SK-N-SH (cell line): ENCODE measurements around the gene IL1R1. TPM values are rescaled to one million over a fixed set of nuclear protein-coding genes. Genes with fewer than 3 reads are reported as not detected.

ENCODE experiments used
- CTCF ChIA-PET: fragments of 300-600, 350-600 bp; formaldehyde crosslinking; extraction: SDS; loops from one replicate; lab custom pipeline; 2021; lab: Yijun Ruan, JAX
- POLR2A ChIA-PET: fragments of 350-600 bp; sonication (Branson Sonifier 250); formaldehyde crosslinking; extraction: SDS; loops from one replicate; lab custom pipeline; 2020; ENCODE audit warnings: antibody characterized with exemption, inconsistent platforms; lab: Yijun Ruan, JAX
- DNase-seq: peaks from one replicate; pipeline ENCODE4 v3.0.0; 2012
- H2AFZ ChIP-seq: fragments of 200-600 bp; sonication (generic); 2 replicates; pipeline ENCODE4 v1.8.1; 2016; ENCODE audit warnings: antibody characterized with exemption, mild to moderate bottlenecking, low read depth
- H3F3A ChIP-seq: fragments of 200-600 bp; sonication (generic); replicated peaks from 2 replicates; pipeline ENCODE3; 2016; ENCODE audit warnings: antibody characterized with exemption, mild to moderate bottlenecking; ENCODE audit not compliant: insufficient read depth
- H3K27ac ChIP-seq, 2 experiments: fragments of 200-500 bp in 1 of 2; fragments of 200-600 bp in 1 of 2; sonication (Bioruptor generic) in 1 of 2; sonication (generic), shearing (Covaris generic) in 1 of 2; 2 replicates each; pipeline versions ENCODE4 v1.5.1 to v1.6.1; 2014 to 2016; ENCODE audit warnings: low read depth in 2 of 2, inconsistent platforms in 1 of 2, low read length in 1 of 2, mild to moderate bottlenecking in 1 of 2, mixed read lengths in 1 of 2
- H3K27me3 ChIP-seq: fragments of 200-600 bp; sonication (generic), shearing (Covaris generic); 2 replicates; pipeline ENCODE4 v1.6.1; 2016; ENCODE audit warnings: mixed run types; ENCODE audit not compliant: insufficient read depth
- H3K36me3 ChIP-seq, 2 experiments: fragments of 200-500 bp in 1 of 2; fragments of 200-600 bp in 1 of 2; sonication (Bioruptor generic) in 1 of 2; sonication (generic) in 1 of 2; replicated peaks in 1 of 2; 2 replicates each; pipeline versions ENCODE3 to v1.5.1; 2014 to 2016; ENCODE audit warnings: low read length in 1 of 2, mild to moderate bottlenecking in 1 of 2; ENCODE audit not compliant: insufficient read depth in 2 of 2, control insufficient read depth in 1 of 2
- H3K4me1 ChIP-seq, 2 experiments: fragments of 200-500 bp in 1 of 2; fragments of 200-600 bp in 1 of 2; sonication (Bioruptor generic) in 1 of 2; sonication (generic), shearing (Covaris generic) in 1 of 2; 2 replicates each; pipeline versions ENCODE4 v1.5.1 to v1.6.1; 2014 to 2016; ENCODE audit warnings: low read depth in 1 of 2, low read length in 1 of 2, mixed run types in 1 of 2; ENCODE audit not compliant: insufficient read depth in 2 of 2, control insufficient read depth in 1 of 2
- H3K4me2 ChIP-seq: fragments of 200-600 bp; sonication (generic), shearing (Covaris generic); 2 replicates; pipeline ENCODE4 v1.6.1; 2017; ENCODE audit warnings: mixed run types
- H3K4me3 ChIP-seq, 2 experiments: fragments of 200-500 bp in 1 of 2; fragments of 200-600 bp in 1 of 2; sonication (Bioruptor generic) in 1 of 2; sonication (generic), shearing (Covaris generic) in 1 of 2; 2 replicates each; pipeline versions ENCODE4 v1.5.1 to v1.8.1; 2014 to 2016; ENCODE audit warnings: low read depth in 2 of 2, inconsistent platforms in 1 of 2, low read length in 1 of 2, mild to moderate bottlenecking in 1 of 2, mixed read lengths in 1 of 2, moderate library complexity in 1 of 2
- H3K79me2 ChIP-seq: fragments of 200-600 bp; sonication (generic); 2 replicates; pipeline ENCODE4 v1.8.1; 2017; ENCODE audit warnings: mild to moderate bottlenecking; ENCODE audit not compliant: insufficient read depth
- H3K9ac ChIP-seq: fragments of 200-600 bp; sonication (generic); 2 replicates; pipeline ENCODE4 v1.6.1; 2017; ENCODE audit warnings: mixed run types
- H3K9me2 ChIP-seq: fragments of 200-600 bp; sonication (generic); 2 replicates; pipeline ENCODE4 v1.6.1; 2017; ENCODE audit warnings: mixed run types
- H3K9me3 ChIP-seq: fragments of 200-600 bp; sonication (generic); 2 replicates; pipeline ENCODE4 v1.6.1; 2017; ENCODE audit warnings: mixed run types, mild to moderate bottlenecking, moderate library complexity
- H4K20me1 ChIP-seq: fragments of 200-600 bp; sonication (generic); 2 replicates; pipeline ENCODE4 v1.6.1; 2017; ENCODE audit warnings: mild to moderate bottlenecking, mixed run types; ENCODE audit not compliant: insufficient read depth
- ELF1 ChIP-seq: IDR thresholded peaks from 2 replicates; pipeline ENCODE4 v1.4.0; 2012
- EP300 ChIP-seq, 2 experiments: IDR thresholded peaks; 2 replicates each; pipeline versions ENCODE4 v1.4.0 to v1.6.1; 2012; ENCODE audit warnings: borderline replicate concordance in 1 of 2, low read depth in 1 of 2, low read length in 1 of 2
- FOXJ3 ChIP-seq: sonication (generic); formaldehyde crosslinking; IDR thresholded peaks from 2 replicates; pipeline ENCODE4 v1.5.1; 2020; ENCODE audit warnings: mild to moderate bottlenecking, missing genetic modification reagents
- FOXM1 ChIP-seq: IDR thresholded peaks from 2 replicates; pipeline ENCODE4 v1.4.0; 2012; ENCODE audit warnings: low read depth, mild to moderate bottlenecking
- GABPA ChIP-seq: IDR thresholded peaks from 2 replicates; pipeline ENCODE4 v1.4.0; 2012; ENCODE audit warnings: low read depth, mild to moderate bottlenecking
- GATA2 ChIP-seq: sonication (generic); formaldehyde crosslinking; IDR thresholded peaks from 2 replicates; pipeline ENCODE4 v1.5.0; 2020; ENCODE audit warnings: mild to moderate bottlenecking, missing genetic modification reagents
- JUND ChIP-seq: IDR thresholded peaks from 2 replicates; pipeline ENCODE4 v1.4.0; 2012
- MEF2A ChIP-seq: IDR thresholded peaks from 2 replicates; pipeline ENCODE4 v1.4.0; 2012; ENCODE audit warnings: low read depth, borderline replicate concordance
- RXRA ChIP-seq: IDR thresholded peaks from 2 replicates; pipeline ENCODE4 v1.4.0; 2012; ENCODE audit warnings: low read depth, mild to moderate bottlenecking, borderline replicate concordance
- SMC3 ChIP-seq: IDR thresholded peaks from 2 replicates; pipeline ENCODE4 v1.6.1; 2012; ENCODE audit warnings: low read depth, low read length, improper control_type of control experiment
- TCF12 ChIP-seq: IDR thresholded peaks from 2 replicates; pipeline ENCODE4 v1.4.0; 2012
- WGBS: methylation state at CpG from one replicate; pipeline ENCODE4 v1.1.6; 2017; ENCODE audit warnings: low lambda C conversion rate; 5-methylcytosine and 5-hydroxymethylcytosine counted together
- polyA plus RNA-seq, 3 experiments: library from polyadenylated mRNA; depleted of rRNA; stranded (reverse); fragments of >200 nt; gene quantifications; 2 replicates each; pipeline ENCODE4 v1.2.3, GENCODE V29; 2012
- TF ChIP-seq, protein P1 (sequence below): fragments of 200-600 bp; sonication (generic); IDR thresholded peaks from 2 replicates; pipeline ENCODE4 v1.6.1; 2017; ENCODE audit warnings: antibody characterized with exemption, mild to moderate bottlenecking, moderate library complexity
- TF ChIP-seq, protein P2 (sequence below): IDR thresholded peaks from 2 replicates; pipeline ENCODE4 v1.4.0; 2012; ENCODE audit warnings: low read depth, borderline replicate concordance
- TF ChIP-seq, protein P3 (sequence below): fragments of 150-350 bp; IDR thresholded peaks from 2 replicates; pipeline ENCODE4 v1.6.1; 2016; ENCODE audit warnings: mild to moderate bottlenecking, low read depth, low read length
- TF ChIP-seq, protein P4 (sequence below): IDR thresholded peaks from 2 replicates; pipeline ENCODE4 v1.6.1; 2012; ENCODE audit warnings: mild to moderate bottlenecking, low read depth, low read length, moderate library complexity
- TF ChIP-seq, protein P5 (sequence below): IDR thresholded peaks from 2 replicates; pipeline ENCODE4 v1.4.0; 2012; ENCODE audit warnings: low read depth
- TF ChIP-seq, protein P6 (sequence below): IDR thresholded peaks from 2 replicates; pipeline ENCODE4; 2012

The IL1R1 gene
- polyA plus RNA-seq, 1 of the 3 experiments (the other 2 are of a cell fraction): 13.3 TPM

DNA sequence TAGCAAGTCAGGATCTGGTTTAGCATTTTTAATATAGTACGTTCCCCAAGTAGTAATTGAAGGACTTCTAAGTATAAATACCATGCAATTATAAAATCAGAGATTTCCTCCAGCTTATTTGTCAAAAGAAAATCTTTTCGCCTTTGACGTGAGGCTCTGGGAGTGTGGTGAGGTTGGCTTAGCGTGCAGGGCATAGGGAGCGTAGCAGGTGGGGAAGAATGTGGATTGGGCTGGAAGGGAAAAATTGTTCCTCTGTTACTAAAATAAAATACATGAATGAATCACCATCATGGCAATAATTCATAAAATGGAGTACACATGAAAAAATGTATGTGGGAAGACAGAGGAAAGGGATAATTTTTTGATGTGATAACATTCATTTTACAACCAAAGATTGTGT, 38.8 kb downstream of the IL1R1 start:
- no peaks in the 10 kb centered on the region for H3K79me2 ChIP-seq
- H3K9me3 ChIP-seq: no peaks in the 10 kb centered on the region
- no peaks in the 10 kb centered on the region for H3K9me2 ChIP-seq
- H4K20me1 ChIP-seq: no peaks in the 10 kb centered on the region
- no peak overlapping the region for H3K27ac ChIP-seq
- TF ChIP-seq, protein P1, sequence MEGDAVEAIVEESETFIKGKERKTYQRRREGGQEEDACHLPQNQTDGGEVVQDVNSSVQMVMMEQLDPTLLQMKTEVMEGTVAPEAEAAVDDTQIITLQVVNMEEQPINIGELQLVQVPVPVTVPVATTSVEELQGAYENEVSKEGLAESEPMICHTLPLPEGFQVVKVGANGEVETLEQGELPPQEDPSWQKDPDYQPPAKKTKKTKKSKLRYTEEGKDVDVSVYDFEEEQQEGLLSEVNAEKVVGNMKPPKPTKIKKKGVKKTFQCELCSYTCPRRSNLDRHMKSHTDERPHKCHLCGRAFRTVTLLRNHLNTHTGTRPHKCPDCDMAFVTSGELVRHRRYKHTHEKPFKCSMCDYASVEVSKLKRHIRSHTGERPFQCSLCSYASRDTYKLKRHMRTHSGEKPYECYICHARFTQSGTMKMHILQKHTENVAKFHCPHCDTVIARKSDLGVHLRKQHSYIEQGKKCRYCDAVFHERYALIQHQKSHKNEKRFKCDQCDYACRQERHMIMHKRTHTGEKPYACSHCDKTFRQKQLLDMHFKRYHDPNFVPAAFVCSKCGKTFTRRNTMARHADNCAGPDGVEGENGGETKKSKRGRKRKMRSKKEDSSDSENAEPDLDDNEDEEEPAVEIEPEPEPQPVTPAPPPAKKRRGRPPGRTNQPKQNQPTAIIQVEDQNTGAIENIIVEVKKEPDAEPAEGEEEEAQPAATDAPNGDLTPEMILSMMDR: no peak
- TF ChIP-seq, protein P2, sequence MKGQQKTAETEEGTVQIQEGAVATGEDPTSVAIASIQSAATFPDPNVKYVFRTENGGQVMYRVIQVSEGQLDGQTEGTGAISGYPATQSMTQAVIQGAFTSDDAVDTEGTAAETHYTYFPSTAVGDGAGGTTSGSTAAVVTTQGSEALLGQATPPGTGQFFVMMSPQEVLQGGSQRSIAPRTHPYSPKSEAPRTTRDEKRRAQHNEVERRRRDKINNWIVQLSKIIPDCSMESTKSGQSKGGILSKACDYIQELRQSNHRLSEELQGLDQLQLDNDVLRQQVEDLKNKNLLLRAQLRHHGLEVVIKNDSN: no peak
- TF ChIP-seq EP300 (IDR thresholded peaks at IDR 0.05; ENCODE audit: borderline replicate concordance in 1 of 2, low read depth in 1 of 2, low read length in 1 of 2) (no peak), JUND (no peak), MEF2A (no peak), TCF12 (no peak), GABPA (no peak), FOXM1 (no peak), FOXJ3 (CRISPR knock-in tag) (no peak), SMC3 (no peak), RXRA (no peak), ELF1 (no peak), GATA2 (CRISPR knock-in tag) (no peak)
- TF ChIP-seq, protein P3, sequence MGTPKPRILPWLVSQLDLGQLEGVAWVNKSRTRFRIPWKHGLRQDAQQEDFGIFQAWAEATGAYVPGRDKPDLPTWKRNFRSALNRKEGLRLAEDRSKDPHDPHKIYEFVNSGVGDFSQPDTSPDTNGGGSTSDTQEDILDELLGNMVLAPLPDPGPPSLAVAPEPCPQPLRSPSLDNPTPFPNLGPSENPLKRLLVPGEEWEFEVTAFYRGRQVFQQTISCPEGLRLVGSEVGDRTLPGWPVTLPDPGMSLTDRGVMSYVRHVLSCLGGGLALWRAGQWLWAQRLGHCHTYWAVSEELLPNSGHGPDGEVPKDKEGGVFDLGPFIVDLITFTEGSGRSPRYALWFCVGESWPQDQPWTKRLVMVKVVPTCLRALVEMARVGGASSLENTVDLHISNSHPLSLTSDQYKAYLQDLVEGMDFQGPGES: no peak
- TF ChIP-seq, protein P4, sequence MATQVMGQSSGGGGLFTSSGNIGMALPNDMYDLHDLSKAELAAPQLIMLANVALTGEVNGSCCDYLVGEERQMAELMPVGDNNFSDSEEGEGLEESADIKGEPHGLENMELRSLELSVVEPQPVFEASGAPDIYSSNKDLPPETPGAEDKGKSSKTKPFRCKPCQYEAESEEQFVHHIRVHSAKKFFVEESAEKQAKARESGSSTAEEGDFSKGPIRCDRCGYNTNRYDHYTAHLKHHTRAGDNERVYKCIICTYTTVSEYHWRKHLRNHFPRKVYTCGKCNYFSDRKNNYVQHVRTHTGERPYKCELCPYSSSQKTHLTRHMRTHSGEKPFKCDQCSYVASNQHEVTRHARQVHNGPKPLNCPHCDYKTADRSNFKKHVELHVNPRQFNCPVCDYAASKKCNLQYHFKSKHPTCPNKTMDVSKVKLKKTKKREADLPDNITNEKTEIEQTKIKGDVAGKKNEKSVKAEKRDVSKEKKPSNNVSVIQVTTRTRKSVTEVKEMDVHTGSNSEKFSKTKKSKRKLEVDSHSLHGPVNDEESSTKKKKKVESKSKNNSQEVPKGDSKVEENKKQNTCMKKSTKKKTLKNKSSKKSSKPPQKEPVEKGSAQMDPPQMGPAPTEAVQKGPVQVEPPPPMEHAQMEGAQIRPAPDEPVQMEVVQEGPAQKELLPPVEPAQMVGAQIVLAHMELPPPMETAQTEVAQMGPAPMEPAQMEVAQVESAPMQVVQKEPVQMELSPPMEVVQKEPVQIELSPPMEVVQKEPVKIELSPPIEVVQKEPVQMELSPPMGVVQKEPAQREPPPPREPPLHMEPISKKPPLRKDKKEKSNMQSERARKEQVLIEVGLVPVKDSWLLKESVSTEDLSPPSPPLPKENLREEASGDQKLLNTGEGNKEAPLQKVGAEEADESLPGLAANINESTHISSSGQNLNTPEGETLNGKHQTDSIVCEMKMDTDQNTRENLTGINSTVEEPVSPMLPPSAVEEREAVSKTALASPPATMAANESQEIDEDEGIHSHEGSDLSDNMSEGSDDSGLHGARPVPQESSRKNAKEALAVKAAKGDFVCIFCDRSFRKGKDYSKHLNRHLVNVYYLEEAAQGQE: no peak
- TF ChIP-seq, protein P5, sequence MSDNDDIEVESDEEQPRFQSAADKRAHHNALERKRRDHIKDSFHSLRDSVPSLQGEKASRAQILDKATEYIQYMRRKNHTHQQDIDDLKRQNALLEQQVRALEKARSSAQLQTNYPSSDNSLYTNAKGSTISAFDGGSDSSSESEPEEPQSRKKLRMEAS: no peak
- TF ChIP-seq, protein P6, sequence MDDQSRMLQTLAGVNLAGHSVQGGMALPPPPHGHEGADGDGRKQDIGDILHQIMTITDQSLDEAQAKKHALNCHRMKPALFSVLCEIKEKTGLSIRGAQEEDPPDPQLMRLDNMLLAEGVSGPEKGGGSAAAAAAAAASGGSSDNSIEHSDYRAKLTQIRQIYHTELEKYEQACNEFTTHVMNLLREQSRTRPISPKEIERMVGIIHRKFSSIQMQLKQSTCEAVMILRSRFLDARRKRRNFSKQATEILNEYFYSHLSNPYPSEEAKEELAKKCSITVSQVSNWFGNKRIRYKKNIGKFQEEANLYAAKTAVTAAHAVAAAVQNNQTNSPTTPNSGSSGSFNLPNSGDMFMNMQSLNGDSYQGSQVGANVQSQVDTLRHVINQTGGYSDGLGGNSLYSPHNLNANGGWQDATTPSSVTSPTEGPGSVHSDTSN: no peak
- H2AFZ ChIP-seq: 0 out of 2 replicates have a peak overlapping the region, but pooled peaks have one; percentile 7
- POLR2A ChIA-PET: no interaction called here
- WGBS: 59% methylated on average over 5 of the region's 5 CpGs
- peaks cover 6% of the 10 kb centered on the region for H3F3A ChIP-seq
- no peak overlapping the region for H3K9ac ChIP-seq
- H3K4me2 ChIP-seq: no peak overlapping the region
- no peaks in the 10 kb centered on the region for H3K36me3 ChIP-seq
- no peak overlapping the region for H3K4me3 ChIP-seq
- CTCF ChIA-PET: interaction anchor here (1.6 kb wide), 1 partner anchor 161 kb away, joined by 4 read pairs; no protein-coding TSS in a partner anchor
- DNase-seq: no peak
- no peaks in the 10 kb centered on the region for H3K4me1 ChIP-seq
- H3K27me3 ChIP-seq: no peaks in the 10 kb centered on the region
